SK-N-MC (cell line): ENCODE measurements around the gene PAGE4.

Source experiments
- EZH2 ChIP-seq: fragments of 200-600 bp; sonication (generic); IDR thresholded peaks from one replicate; pipeline ENCODE4 v1.6.1; 2017; ENCODE audit warnings: antibody characterized with exemption
- FOXP2 ChIP-seq: optimal IDR thresholded peaks from 2 replicates; pipeline ENCODE3; 2011; ENCODE audit warnings: mild to moderate bottlenecking, moderate library complexity; ENCODE audit not compliant: insufficient read depth; ENCODE audit errors: extremely low read length, control extremely low read depth
- POLR2AphosphoS5 ChIP-seq: IDR thresholded peaks from 2 replicates; pipeline ENCODE4 v1.6.1; 2012; ENCODE audit warnings: mild to moderate bottlenecking, low read depth, low read length, borderline replicate concordance

- TF ChIP-seq POLR2AphosphoS5, result no peak
- TF ChIP-seq EZH2, result no peak
- TF ChIP-seq FOXP2, result no peak
These were observed 30.4 kb downstream of the PAGE4 start for GRCh38 chrX:49859491-49859890.
